ENCODE data around the gene CCDC88C. TPM values are rescaled to one million over a fixed set of nuclear protein-coding genes. Genes with fewer than 3 reads are reported as not detected.

The CCDC88C gene
- total and polyA plus RNA-seq, 2 experiments from 2014 or later: 23.6 to 60.7 TPM

GRCh38 chr14:91402348-91402747 lies 15.3 kb downstream of the CCDC88C start (continued):
- TF ChIP-seq ZNF462 (CRISPR knock-in tag; IDR thresholded peaks at IDR 0.05) (no peak), ZNF331 (CRISPR knock-in tag; IDR thresholded peaks at IDR 0.05; ENCODE audit: low read depth) (no peak), CREB1 (CRISPR knock-in tag; IDR thresholded peaks at IDR 0.05; ENCODE audit: low read depth) (no peak), EZH2 (IDR thresholded peaks at IDR 0.05; ENCODE audit: low read depth, unreplicated experiment) (no peak), NANOG (IDR thresholded peaks at IDR 0.05; ENCODE audit: borderline replicate concordance) (no peak), REST (IDR thresholded peaks at IDR 0.05; ENCODE audit: unreplicated experiment) (no peak)
- TF ChIP-seq, protein P1, sequence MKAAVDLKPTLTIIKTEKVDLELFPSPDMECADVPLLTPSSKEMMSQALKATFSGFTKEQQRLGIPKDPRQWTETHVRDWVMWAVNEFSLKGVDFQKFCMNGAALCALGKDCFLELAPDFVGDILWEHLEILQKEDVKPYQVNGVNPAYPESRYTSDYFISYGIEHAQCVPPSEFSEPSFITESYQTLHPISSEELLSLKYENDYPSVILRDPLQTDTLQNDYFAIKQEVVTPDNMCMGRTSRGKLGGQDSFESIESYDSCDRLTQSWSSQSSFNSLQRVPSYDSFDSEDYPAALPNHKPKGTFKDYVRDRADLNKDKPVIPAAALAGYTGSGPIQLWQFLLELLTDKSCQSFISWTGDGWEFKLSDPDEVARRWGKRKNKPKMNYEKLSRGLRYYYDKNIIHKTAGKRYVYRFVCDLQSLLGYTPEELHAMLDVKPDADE (IDR thresholded peaks at IDR 0.05): no peak
